Sigmoid colon (tissue), 7 donors: Measurements from ENCODE around the gene SVEP1. TPM values are rescaled to one million over a fixed set of nuclear protein-coding genes. Genes with fewer than 3 reads are reported as not detected.
"Not testable (repeated sequence)": the region's sequence is repeated elsewhere in the genome, so short reads cannot be mapped to it uniquely, and the experiment has no call there.

Experiments
- DNase-seq: peaks from one replicate; pipeline ENCODE4 v3.0.0-alpha.2; 2019
- H3K27ac ChIP-seq, 4 donors: fragments of 200-600 bp; sonication (generic); one replicate each; pipeline ENCODE4 v1.5.1; 2016 to 2019; ENCODE audit warnings: mild to moderate bottlenecking in 1 of 4
- H3K27me3 ChIP-seq, 3 donors: fragments of 200-600 bp; sonication (generic); one replicate each; pipeline ENCODE4 v1.5.1; 2019; ENCODE audit warnings: mild to moderate bottlenecking in 1 of 3
- H3K36me3 ChIP-seq, 4 donors: fragments of 200-600 bp; sonication (generic); one replicate each; pipeline ENCODE4 v1.5.1; 2016 to 2019
- H3K4me1 ChIP-seq, 4 donors: fragments of 200-600 bp; sonication (generic); one replicate each; pipeline ENCODE4 v1.5.1; 2017 to 2019
- H3K4me3 ChIP-seq, 4 donors: fragments of 200-600 bp; sonication (generic); one replicate each; pipeline ENCODE4 v1.5.1; 2017 to 2019; ENCODE audit warnings: mild to moderate bottlenecking in 2 of 4, moderate library complexity in 1 of 4
- H3K9me3 ChIP-seq, 4 donors: fragments of 200-600 bp in 3 of 4; sonication (generic) in 3 of 4; one replicate each; pipeline versions ENCODE4 v1.5.1 to v1.6.1; 2013 to 2019
- EP300 ChIP-seq, 4 donors: sonication (generic); formaldehyde crosslinking; IDR thresholded peaks; one replicate each; pipeline ENCODE4 v1.6.1; 2017; ENCODE audit warnings: antibody characterized with exemption in 4 of 4
- POLR2A ChIP-seq, 2 donors: fragments of 450-650 bp; IDR thresholded peaks; one replicate each; pipeline ENCODE4 v1.6.1; 2016; ENCODE audit warnings: antibody characterized with exemption in 2 of 2, mild to moderate bottlenecking in 2 of 2, moderate library complexity in 2 of 2
- POLR2AphosphoS5 ChIP-seq, 4 donors: sonication (generic); formaldehyde crosslinking; IDR thresholded peaks; one replicate each; pipeline ENCODE4 v1.6.1; 2017; ENCODE audit warnings: antibody characterized with exemption in 4 of 4
- WGBS, 2 donors: extraction: QIAGEN DNeasy Blood & Tissue Kit; methylation state at CpG; one replicate each; pipeline ENCODE4 v1.1.7; 2013; 5-methylcytosine and 5-hydroxymethylcytosine counted together
- intact Hi-C: fragments of 100-400 bp; cut with DNase I; formaldehyde crosslinking; loops from one replicate; pipeline ENCODE4 v1.15.1; 2023
- polyA plus RNA-seq, 3 donors: library from polyadenylated mRNA; stranded (reverse); fragments of 200-250 nt; gene quantifications; one replicate each; pipeline ENCODE4 v1.2.3, GENCODE V29; 2013
- total RNA-seq, 4 donors: library from RNA; depleted of rRNA; stranded (reverse); fragments of >200 nt; gene quantifications; one replicate each; pipeline ENCODE4 v1.1.0, GENCODE V29; 2016
- TF ChIP-seq, protein P1 (sequence below), 4 experiments: fragments of 450-650 bp in 3 of 4; fragments of 200-600 bp in 1 of 4; IDR thresholded peaks; one replicate each; pipeline ENCODE4 v1.5.1; 2016 to 2019; ENCODE audit warnings: antibody characterized with exemption in 4 of 4, mild to moderate bottlenecking in 3 of 4, moderate library complexity in 2 of 4
- donor health status: healthy with polysubstance abuse.
- donor health status: Bipolar disorder and iron deficiency.
- donor health status: healthy.

Gene SVEP1
- total and polyA plus RNA-seq, 7 donors, result 0.23 to 77.5 (median 24.3) TPM

DNA sequence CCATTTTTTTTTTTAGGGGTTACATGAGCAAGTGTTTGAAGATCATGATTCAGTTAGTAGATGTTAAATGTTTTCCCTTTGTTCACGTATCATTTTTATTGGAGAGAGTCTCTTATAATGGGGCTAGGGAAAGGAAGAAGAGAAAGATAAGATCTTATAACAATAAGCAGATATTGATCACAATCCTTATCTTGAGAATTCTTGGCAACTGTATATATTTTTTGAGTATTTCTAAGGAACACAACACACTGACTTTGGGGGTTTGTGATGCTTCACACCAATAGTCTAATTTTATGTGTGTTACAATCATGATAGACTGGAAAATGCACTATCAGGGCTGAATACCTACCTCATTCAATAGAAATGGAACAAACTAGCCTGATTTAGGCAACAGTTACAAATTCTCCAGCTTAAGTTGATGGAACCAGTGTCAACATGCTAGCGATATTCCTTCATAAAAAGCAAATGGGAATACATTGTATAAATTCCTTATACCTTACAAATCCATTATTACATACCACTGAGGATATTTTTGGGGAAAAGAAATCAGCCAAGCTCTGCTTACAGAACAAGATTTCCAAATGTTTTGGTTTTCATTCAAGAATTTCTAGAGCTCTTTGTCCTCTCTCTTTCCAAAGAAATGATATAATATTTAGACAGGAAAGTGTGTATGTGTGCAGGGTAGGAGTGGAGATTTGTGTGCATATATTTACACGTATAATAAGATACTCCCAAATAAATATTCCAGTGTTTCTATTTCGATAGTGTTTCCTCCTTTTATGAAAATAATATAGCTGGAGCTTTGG is 41.5 kb downstream of the SVEP1 start:
- 27 to 40% methylated on average over 4 of the region's 4 CpGs for WGBS, 2 donors
- Histone ChIP-seq H3K4me3 (no peak overlapping the region), H3K4me1 (peaks cover 0 to 26% (median 15%) of the 10 kb centered on the region in 4 donors), H3K36me3 (no peaks in the 10 kb centered on the region), H3K9me3 (no peaks in the 10 kb centered on the region), H3K27ac (peak overlapping the region; percentile 9 to 64 (median 44)), H3K27me3 (no peaks in the 10 kb centered on the region)
- peak in 1 of 4 donors; percentile 15 for TF ChIP-seq POLR2AphosphoS5 (IDR thresholded peaks at IDR 0.05)
- no peak for TF ChIP-seq POLR2A (IDR thresholded peaks at IDR 0.05)
- DNase-seq, result no peak
- intact Hi-C loops, result no loop called here

DNA sequence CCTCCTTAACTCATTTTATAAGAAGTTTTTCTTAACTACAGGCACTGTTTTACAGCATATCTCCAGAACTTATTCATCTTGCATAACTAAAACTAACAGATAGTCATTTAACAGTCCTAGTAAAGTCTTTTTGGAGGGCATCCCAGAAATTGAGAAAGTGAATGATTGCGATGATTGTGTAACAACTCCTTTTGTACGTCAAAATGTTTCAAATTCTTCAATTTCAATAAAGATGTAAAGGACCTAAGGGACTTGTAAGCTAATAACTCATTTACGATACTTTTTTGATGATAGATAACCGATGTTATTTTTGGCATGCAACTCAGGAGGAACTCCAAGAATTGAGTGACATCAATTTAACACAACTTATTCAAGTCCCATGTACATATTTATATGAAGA is 42.7 kb downstream of the SVEP1 start:
- DNase-seq, result no peak
- no peak overlapping the region for H3K4me3 ChIP-seq
- no peaks in the 10 kb centered on the region for H3K27me3 ChIP-seq
- intact Hi-C loops, result no loop called here
- peak overlapping the region in 3 of 4 donors; percentile 38 to 64 (median 51) for H3K27ac ChIP-seq
- 73 to 86% methylated on average over 4 of the region's 4 CpGs for WGBS, 2 donors
- H3K36me3 ChIP-seq, result no peaks in the 10 kb centered on the region
- TF ChIP-seq, protein P1, sequence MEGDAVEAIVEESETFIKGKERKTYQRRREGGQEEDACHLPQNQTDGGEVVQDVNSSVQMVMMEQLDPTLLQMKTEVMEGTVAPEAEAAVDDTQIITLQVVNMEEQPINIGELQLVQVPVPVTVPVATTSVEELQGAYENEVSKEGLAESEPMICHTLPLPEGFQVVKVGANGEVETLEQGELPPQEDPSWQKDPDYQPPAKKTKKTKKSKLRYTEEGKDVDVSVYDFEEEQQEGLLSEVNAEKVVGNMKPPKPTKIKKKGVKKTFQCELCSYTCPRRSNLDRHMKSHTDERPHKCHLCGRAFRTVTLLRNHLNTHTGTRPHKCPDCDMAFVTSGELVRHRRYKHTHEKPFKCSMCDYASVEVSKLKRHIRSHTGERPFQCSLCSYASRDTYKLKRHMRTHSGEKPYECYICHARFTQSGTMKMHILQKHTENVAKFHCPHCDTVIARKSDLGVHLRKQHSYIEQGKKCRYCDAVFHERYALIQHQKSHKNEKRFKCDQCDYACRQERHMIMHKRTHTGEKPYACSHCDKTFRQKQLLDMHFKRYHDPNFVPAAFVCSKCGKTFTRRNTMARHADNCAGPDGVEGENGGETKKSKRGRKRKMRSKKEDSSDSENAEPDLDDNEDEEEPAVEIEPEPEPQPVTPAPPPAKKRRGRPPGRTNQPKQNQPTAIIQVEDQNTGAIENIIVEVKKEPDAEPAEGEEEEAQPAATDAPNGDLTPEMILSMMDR (IDR thresholded peaks at IDR 0.05), result no peak
- no peak for TF ChIP-seq EP300 (IDR thresholded peaks at IDR 0.05)
- peak in 3 of 4 donors; percentile 42 to 55 (median 54) for TF ChIP-seq POLR2AphosphoS5 (IDR thresholded peaks at IDR 0.05)
- TF ChIP-seq POLR2A (IDR thresholded peaks at IDR 0.05), result no peak
- H3K9me3 ChIP-seq, result no peaks in the 10 kb centered on the region
- H3K4me1 ChIP-seq, result peaks cover 0 to 26% (median 15%) of the 10 kb centered on the region in 4 donors

DNA sequence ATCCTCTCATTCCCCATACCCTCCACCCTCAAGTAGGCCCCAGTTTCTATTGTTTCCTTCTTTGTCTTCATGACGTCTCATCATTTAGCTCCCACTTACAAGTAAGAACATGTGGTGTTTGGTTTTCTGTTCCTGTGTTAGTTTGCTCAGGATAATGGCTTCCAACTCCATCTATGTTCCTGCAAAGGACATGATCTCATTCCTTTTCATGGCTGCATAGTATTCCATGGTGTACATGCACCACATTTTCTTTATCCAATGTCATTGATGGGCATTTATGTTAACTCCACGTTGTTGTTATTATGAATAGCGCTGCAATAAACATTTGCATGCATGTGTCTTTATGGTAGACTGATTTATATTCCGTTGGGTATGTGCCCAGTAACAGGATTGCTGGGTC is 45.4 kb downstream of the SVEP1 start:
- H3K4me3 ChIP-seq, H3K9me3 ChIP-seq, H3K36me3 ChIP-seq, H3K27ac ChIP-seq, intact Hi-C loops, H3K27me3 ChIP-seq, DNase-seq: not testable (repeated sequence)
- 88% methylated on average over 4 of the region's 4 CpGs for WGBS, 2 donors
- peaks cover 0 to 26% (median 15%) of the 10 kb centered on the region in 4 donors for H3K4me1 ChIP-seq

DNA sequence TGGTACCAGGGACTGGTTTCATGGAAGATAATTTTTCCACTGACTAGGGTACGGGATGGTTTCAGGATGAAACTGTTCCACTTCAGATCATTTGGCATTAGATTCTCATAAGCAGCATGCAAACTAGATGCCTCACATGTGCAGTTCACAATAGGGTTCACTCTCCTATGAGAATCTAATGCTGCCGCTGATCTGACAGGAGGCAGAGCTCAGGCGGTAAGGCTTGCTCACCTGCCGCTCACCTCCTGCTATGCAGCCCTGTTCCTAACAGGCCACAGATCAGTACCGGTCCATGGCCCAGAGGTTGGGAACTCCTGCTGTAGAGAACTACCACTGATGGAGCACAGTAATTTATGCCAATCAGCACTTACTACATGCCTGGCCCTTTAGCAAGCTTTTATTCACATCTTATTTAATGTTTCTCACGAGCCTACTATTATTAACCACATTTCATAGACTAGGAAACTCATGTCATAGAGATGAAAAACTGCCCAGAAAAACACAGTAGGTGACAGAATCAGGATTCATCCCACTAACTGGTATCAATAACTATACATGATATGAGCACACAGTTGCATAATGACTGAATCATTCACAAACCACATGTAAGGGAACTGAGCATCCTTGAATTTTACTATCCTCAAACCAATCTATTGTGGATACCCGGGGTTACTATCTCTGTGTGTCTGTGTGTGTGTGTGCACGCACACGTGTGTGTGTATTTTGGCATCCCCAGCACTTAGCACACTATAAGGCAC is 46.5 kb downstream of the SVEP1 start:
- intact Hi-C loops, result no loop called here
- 70 to 79% methylated on average over 9 of the region's 9 CpGs for whole genome bisulfite sequencing, 2 donors
- Histone ChIP-seq H3K27me3 (no peaks in the 10 kb centered on the region), H3K9me3 (no peaks in the 10 kb centered on the region), H3K27ac (no peak overlapping the region), H3K4me3 (no peak overlapping the region), H3K4me1 (peaks cover 0 to 18% (median 11%) of the 10 kb centered on the region in 4 donors), H3K36me3 (no peaks in the 10 kb centered on the region)
- no peak for TF ChIP-seq EP300 (IDR thresholded peaks at IDR 0.05)
- TF ChIP-seq, protein P1 (IDR thresholded peaks at IDR 0.05), result no peak
- no peak for TF ChIP-seq POLR2AphosphoS5 (IDR thresholded peaks at IDR 0.05)
- no peak for TF ChIP-seq POLR2A (IDR thresholded peaks at IDR 0.05)
- DNase-seq, result no peak

DNA sequence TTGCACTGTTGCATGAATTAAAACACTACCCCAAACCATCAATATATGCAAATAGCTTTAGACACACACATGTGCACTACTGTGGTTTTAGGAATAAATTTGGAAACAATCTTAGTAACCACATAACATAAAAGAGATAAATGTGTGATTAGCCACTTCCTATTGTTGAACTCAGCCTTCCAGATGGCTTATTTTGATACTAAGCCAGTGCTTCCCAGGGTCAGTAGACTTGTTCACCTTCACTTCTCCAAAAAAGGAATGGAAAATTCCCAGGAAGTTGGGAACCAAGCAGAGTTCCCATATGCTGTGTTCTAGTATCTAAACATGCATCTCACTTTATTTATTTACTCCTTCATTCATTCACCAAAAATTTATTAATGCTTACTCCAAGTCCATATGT is 47.8 kb downstream of the SVEP1 start:
- no peak for DNase-seq
- Histone ChIP-seq H3K4me1 (peaks cover 0 to 12% (median 7%) of the 10 kb centered on the region in 4 donors), H3K9me3 (no peaks in the 10 kb centered on the region), H3K36me3 (no peaks in the 10 kb centered on the region), H3K4me3 (no peak overlapping the region), H3K27me3 (no peaks in the 10 kb centered on the region), H3K27ac (no peak overlapping the region)
- intact Hi-C loops, result no loop called here
- TF ChIP-seq POLR2A (IDR thresholded peaks at IDR 0.05), result no peak
- no peak for TF ChIP-seq POLR2AphosphoS5 (IDR thresholded peaks at IDR 0.05)
- TF ChIP-seq, protein P1 (IDR thresholded peaks at IDR 0.05), result no peak
- TF ChIP-seq EP300 (IDR thresholded peaks at IDR 0.05), result no peak

DNA sequence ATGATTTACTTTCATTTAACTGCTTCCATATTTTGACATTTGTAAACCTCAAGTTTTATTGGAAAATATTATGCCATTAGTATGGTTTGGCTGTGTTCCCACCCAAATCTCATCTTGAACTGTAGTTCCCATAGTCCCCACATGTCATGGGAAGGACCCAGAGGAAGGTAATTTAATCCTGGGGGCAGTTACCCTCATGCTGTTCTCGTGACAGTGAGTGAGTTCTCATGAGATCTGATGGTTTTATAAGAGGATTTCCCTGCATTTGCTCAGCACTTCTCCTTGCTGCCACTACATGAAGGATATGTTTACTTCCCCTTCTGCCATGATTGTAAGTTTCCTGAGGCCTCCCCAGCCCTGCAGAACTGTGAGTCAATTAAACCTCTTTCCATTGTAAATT is 48.3 kb downstream of the SVEP1 start:
- WGBS, 2 donors, result 50 to 62% methylated on average over 1 of the region's 1 CpG
- H3K4me3 ChIP-seq, H3K27me3 ChIP-seq, DNase-seq, H3K9me3 ChIP-seq, H3K36me3 ChIP-seq, H3K27ac ChIP-seq, H3K4me1 ChIP-seq, intact Hi-C loops: not testable (repeated sequence)
